Embryonic facial prominence (tissue), 1 donor: Measurements from ENCODE around the gene SGTA.
"Not testable (repeated sequence)": the region's sequence is repeated elsewhere in the genome, so short reads cannot be mapped to it uniquely, and the experiment has no call there.

ENCODE experiments used
- DNase-seq: peaks from one replicate; pipeline ENCODE4 v3.0.0-alpha.2; 2016; ENCODE audit errors: extremely low spot score

The SGTA gene

GRCh38 chr19:2713170-2713569 lies 69.9 kb downstream of the SGTA start:
- not testable (repeated sequence) for DNase-seq

GRCh38 chr19:2711875-2712205 lies 71.2 kb downstream of the SGTA start:
- no peak for DNase-seq

GRCh38 chr19:2711172-2711874 lies 71.8 kb downstream of the SGTA start:
- no peak for DNase-seq

- DNase-seq: no peak
These were observed 76.8 kb downstream of the SGTA start for GRCh38 chr19:2706251-2706650.
